ENCODE data around the gene USP47. TPM values are rescaled to one million over a fixed set of nuclear protein-coding genes. Genes with fewer than 3 reads are reported as not detected.

USP47 gene
- total and polyA plus RNA-seq, 9 of the 15 experiments (the other 6 are each of a cell fraction or from before 2014, with no cell fraction given): 13.1 to 63.6 (median 34.7) TPM

DNA sequence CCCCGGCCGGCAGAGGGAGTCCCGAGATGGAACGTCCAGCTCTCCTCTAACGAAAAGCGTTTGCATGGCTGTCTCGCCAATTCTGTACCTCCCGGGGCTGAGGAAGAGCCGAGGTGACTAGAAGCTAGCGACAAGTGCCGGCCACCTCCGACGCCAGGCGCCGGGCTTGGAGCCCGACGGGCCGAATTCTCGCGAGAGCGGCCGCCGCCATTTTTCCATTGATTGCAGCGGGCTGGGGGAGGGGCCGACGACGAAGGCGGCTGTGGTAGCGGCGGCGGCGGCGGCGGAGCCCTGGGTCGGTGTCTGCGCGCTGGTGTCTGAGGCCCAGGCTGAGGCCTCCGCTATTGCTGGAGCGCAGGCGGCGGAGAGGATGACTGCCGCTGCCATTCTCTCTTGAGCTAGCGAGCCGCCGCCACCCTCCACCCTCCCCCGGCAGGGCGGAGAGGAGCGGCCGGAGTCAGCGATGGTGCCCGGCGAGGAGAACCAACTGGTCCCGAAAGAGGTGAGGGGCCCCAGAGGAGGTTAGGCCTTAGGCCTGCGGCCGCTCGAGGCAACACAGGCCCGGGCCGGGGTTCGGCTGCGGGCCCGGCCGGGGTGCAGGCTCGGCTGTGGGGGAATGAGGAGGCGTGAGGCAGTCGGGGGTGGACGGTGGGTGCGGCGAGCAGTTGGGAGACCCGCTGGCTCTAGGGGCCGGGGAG is at the start of gene USP47 (continued):
- TF ChIP-seq MAZ (CRISPR knock-in tag; conservative IDR thresholded peaks at IDR 0.05 in 1 of 2, IDR thresholded peaks at IDR 0.05 in 1 of 2): peak; percentile 68 to 74; a peak in 3 of 4 replicates
- TF ChIP-seq KAT8 (IDR thresholded peaks at IDR 0.05; ENCODE audit: low read depth): no peak
- no peak for TF ChIP-seq ZNF436 (CRISPR knock-in tag; IDR thresholded peaks at IDR 0.05)
- no peak for TF ChIP-seq ZNF165 (CRISPR knock-in tag; IDR thresholded peaks at IDR 0.05; ENCODE audit: borderline replicate concordance)
- no peak for TF ChIP-seq ZC3H8 (IDR thresholded peaks at IDR 0.05)
- 0 out of 2 replicates have a peak, but pooled peaks have one; percentile 32 for TF ChIP-seq ZKSCAN1 (IDR thresholded peaks at IDR 0.05; ENCODE audit: low read depth, low read length)
- TF ChIP-seq HIVEP1 (CRISPR knock-in tag; IDR thresholded peaks at IDR 0.05): no peak
- TF ChIP-seq, protein P1, sequence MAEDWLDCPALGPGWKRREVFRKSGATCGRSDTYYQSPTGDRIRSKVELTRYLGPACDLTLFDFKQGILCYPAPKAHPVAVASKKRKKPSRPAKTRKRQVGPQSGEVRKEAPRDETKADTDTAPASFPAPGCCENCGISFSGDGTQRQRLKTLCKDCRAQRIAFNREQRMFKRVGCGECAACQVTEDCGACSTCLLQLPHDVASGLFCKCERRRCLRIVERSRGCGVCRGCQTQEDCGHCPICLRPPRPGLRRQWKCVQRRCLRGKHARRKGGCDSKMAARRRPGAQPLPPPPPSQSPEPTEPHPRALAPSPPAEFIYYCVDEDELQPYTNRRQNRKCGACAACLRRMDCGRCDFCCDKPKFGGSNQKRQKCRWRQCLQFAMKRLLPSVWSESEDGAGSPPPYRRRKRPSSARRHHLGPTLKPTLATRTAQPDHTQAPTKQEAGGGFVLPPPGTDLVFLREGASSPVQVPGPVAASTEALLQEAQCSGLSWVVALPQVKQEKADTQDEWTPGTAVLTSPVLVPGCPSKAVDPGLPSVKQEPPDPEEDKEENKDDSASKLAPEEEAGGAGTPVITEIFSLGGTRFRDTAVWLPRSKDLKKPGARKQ (CRISPR knock-in tag; IDR thresholded peaks at IDR 0.05): no peak
- TF ChIP-seq ZNF431 (CRISPR knock-in tag; IDR thresholded peaks at IDR 0.05): peak; percentile 37; the same call in 1 of the 2 replicates
- no peak for TF ChIP-seq HDAC1 (IDR thresholded peaks at IDR 0.05)
- TF ChIP-seq ZBTB8A (IDR thresholded peaks at IDR 0.05; ENCODE audit: partially characterized antibody): no peak
- no peak for TF ChIP-seq NR3C1 (CRISPR knock-in tag; IDR thresholded peaks at IDR 0.05)
- TF ChIP-seq TEAD4 (IDR thresholded peaks at IDR 0.05; ENCODE audit: low read length): no peak
- TF ChIP-seq TEAD4 (CRISPR knock-in tag; IDR thresholded peaks at IDR 0.05; ENCODE audit: borderline replicate concordance): no peak
- TF ChIP-seq, protein P2, sequence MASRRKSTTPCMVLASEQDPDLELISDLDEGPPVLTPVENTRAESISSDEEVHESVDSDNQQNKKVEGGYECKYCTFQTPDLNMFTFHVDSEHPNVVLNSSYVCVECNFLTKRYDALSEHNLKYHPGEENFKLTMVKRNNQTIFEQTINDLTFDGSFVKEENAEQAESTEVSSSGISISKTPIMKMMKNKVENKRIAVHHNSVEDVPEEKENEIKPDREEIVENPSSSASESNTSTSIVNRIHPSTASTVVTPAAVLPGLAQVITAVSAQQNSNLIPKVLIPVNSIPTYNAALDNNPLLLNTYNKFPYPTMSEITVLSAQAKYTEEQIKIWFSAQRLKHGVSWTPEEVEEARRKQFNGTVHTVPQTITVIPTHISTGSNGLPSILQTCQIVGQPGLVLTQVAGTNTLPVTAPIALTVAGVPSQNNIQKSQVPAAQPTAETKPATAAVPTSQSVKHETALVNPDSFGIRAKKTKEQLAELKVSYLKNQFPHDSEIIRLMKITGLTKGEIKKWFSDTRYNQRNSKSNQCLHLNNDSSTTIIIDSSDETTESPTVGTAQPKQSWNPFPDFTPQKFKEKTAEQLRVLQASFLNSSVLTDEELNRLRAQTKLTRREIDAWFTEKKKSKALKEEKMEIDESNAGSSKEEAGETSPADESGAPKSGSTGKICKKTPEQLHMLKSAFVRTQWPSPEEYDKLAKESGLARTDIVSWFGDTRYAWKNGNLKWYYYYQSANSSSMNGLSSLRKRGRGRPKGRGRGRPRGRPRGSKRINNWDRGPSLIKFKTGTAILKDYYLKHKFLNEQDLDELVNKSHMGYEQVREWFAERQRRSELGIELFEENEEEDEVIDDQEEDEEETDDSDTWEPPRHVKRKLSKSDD (conservative IDR thresholded peaks at IDR 0.05; ENCODE audit: low read length): peak; percentile 83
- TF ChIP-seq, protein P3, sequence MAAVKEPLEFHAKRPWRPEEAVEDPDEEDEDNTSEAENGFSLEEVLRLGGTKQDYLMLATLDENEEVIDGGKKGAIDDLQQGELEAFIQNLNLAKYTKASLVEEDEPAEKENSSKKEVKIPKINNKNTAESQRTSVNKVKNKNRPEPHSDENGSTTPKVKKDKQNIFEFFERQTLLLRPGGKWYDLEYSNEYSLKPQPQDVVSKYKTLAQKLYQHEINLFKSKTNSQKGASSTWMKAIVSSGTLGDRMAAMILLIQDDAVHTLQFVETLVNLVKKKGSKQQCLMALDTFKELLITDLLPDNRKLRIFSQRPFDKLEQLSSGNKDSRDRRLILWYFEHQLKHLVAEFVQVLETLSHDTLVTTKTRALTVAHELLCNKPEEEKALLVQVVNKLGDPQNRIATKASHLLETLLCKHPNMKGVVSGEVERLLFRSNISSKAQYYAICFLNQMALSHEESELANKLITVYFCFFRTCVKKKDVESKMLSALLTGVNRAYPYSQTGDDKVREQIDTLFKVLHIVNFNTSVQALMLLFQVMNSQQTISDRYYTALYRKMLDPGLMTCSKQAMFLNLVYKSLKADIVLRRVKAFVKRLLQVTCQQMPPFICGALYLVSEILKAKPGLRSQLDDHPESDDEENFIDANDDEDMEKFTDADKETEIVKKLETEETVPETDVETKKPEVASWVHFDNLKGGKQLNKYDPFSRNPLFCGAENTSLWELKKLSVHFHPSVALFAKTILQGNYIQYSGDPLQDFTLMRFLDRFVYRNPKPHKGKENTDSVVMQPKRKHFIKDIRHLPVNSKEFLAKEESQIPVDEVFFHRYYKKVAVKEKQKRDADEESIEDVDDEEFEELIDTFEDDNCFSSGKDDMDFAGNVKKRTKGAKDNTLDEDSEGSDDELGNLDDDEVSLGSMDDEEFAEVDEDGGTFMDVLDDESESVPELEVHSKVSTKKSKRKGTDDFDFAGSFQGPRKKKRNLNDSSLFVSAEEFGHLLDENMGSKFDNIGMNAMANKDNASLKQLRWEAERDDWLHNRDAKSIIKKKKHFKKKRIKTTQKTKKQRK (IDR thresholded peaks at IDR 0.05; ENCODE audit: borderline replicate concordance, low read depth, low read length): no peak
- TF ChIP-seq POU5F1 (IDR thresholded peaks at IDR 0.05; ENCODE audit: borderline replicate concordance, low read depth, low read length, partially characterized antibody): no peak
- peak; percentile 25; the same call in 1 of the 2 replicates for TF ChIP-seq HNRNPL (IDR thresholded peaks at IDR 0.05; ENCODE audit: low read depth, low read length)
- TF ChIP-seq STAT5B (CRISPR knock-in tag; IDR thresholded peaks at IDR 0.05): no peak
- TF ChIP-seq FOXJ2 (tag; IDR thresholded peaks at IDR 0.05): no peak
- TF ChIP-seq CREB1 (IDR thresholded peaks at IDR 0.05): 0 out of 2 replicates have a peak, but pooled peaks have one; percentile 33
- TF ChIP-seq CREB1 (CRISPR knock-in tag; IDR thresholded peaks at IDR 0.05): no peak
